Thyroid gland (tissue), 4 donors: ENCODE data around the gene HTR3D.

Experiments used
- CTCF ChIP-seq, 6 experiments: fragments of 200-600 bp in 3 of 6; fragments of 450-650 bp in 3 of 6; sonication (generic) in 3 of 6; IDR thresholded peaks; one replicate each; pipeline ENCODE4 v1.5.1; 2016 to 2019; ENCODE audit warnings: antibody characterized with exemption in 6 of 6, mild to moderate bottlenecking in 2 of 6, inconsistent platforms in 1 of 6, moderate library complexity in 1 of 6
- POLR2A ChIP-seq, 2 donors: fragments of 450-650 bp; IDR thresholded peaks; one replicate each; pipeline ENCODE4 v1.6.1; 2017; ENCODE audit warnings: antibody characterized with exemption in 2 of 2, mild to moderate bottlenecking in 2 of 2, moderate library complexity in 1 of 2

GRCh38 chr3:184081116-184081830 is 49.7 kb downstream of the HTR3D start:
- TF ChIP-seq POLR2A (IDR thresholded peaks at IDR 0.05) (no peak), CTCF (IDR thresholded peaks at IDR 0.05) (no peak)
